Large intestine (tissue), 3 donors: ENCODE results near the gene EXOC4. TPM values are rescaled to one million over a fixed set of nuclear protein-coding genes. Genes with fewer than 3 reads are reported as not detected.

Experiments used
- DNase-seq, 2 donors: peaks; one replicate each; pipeline versions ENCODE4 v3.0.0 to v3.0.0-alpha.2; 2013
- H3K27ac ChIP-seq: one replicate; pipeline ENCODE4 v1.5.1; 2013; ENCODE audit warnings: low read length
- H3K27me3 ChIP-seq: 2 replicates; pipeline ENCODE4 v1.6.1; 2013; ENCODE audit warnings: low read length; ENCODE audit not compliant: control insufficient read depth, insufficient read depth
- H3K36me3 ChIP-seq: 2 replicates; pipeline ENCODE4 v1.6.1; 2013; ENCODE audit warnings: low read length; ENCODE audit not compliant: control insufficient read depth, insufficient read depth
- H3K4me1 ChIP-seq: one replicate; pipeline ENCODE4 v1.6.1; 2013; ENCODE audit warnings: low read length; ENCODE audit not compliant: control insufficient read depth, insufficient read depth
- H3K4me3 ChIP-seq: one replicate; pipeline ENCODE4 v1.5.1; 2013; ENCODE audit warnings: low read length
- H3K9me3 ChIP-seq: one replicate; pipeline ENCODE4 v1.6.1; 2013; ENCODE audit warnings: mild to moderate bottlenecking, low read depth, low read length, moderate library complexity; ENCODE audit not compliant: control insufficient read depth
- WGBS: methylation state at CpG from one replicate; pipeline ENCODE4 v1.1.5; 2013; ENCODE audit warnings: low lambda C conversion rate; ENCODE audit not compliant: insufficient coverage; 5-methylcytosine and 5-hydroxymethylcytosine counted together
- polyA plus RNA-seq: library from polyadenylated mRNA; unstranded; fragments of 120-200 nt; gene quantifications from one replicate; pipeline ENCODE4 v1.2.1, GENCODE V29; 2013

EXOC4 gene
- polyA plus RNA-seq, 1 donor: 45.4 TPM

- peaks cover 10% of the 10 kb centered on the region for H3K4me1 ChIP-seq
- 92% methylated on average over 2 of the region's 7 CpGs for WGBS
- no peak overlapping the region for H3K27ac ChIP-seq
Observed at GRCh38 chr7:133646472-133647315, 393.8 kb downstream of the EXOC4 start.

GRCh38 chr7:133649593-133649992 lies 396.7 kb downstream of the EXOC4 start:
- H3K9me3 ChIP-seq: no peaks in the 10 kb centered on the region

More at GRCh38 chr7:133646472-133647315, 393.8 kb downstream of the EXOC4 start:
- no peaks in the 10 kb centered on the region for H3K27me3 ChIP-seq
- no peaks in the 10 kb centered on the region for H3K36me3 ChIP-seq
- no peak for DNase-seq
- no peak overlapping the region for H3K4me3 ChIP-seq
- H3K9me3 ChIP-seq: no peaks in the 10 kb centered on the region

GRCh38 chr7:133650069-133650468 lies 397.2 kb downstream of the EXOC4 start:
- Histone ChIP-seq H3K9me3 (no peaks in the 10 kb centered on the region), H3K4me3 (no peak overlapping the region), H3K27me3 (no peaks in the 10 kb centered on the region), H3K4me1 (peaks cover 10% of the 10 kb centered on the region), H3K27ac (no peak overlapping the region), H3K36me3 (no peaks in the 10 kb centered on the region)
- no peak for DNase-seq
- WGBS: 53% methylated on average over 3 of the region's 3 CpGs

More at GRCh38 chr7:133649593-133649992, 396.7 kb downstream of the EXOC4 start:
- H3K27ac ChIP-seq: no peak overlapping the region
- no peaks in the 10 kb centered on the region for H3K36me3 ChIP-seq
- no CpG with 5 or more reads among the region's 1 CpG for WGBS
- H3K4me1 ChIP-seq: peaks cover 10% of the 10 kb centered on the region
- DNase-seq: no peak
- no peak overlapping the region for H3K4me3 ChIP-seq
- H3K27me3 ChIP-seq: no peaks in the 10 kb centered on the region

DNA sequence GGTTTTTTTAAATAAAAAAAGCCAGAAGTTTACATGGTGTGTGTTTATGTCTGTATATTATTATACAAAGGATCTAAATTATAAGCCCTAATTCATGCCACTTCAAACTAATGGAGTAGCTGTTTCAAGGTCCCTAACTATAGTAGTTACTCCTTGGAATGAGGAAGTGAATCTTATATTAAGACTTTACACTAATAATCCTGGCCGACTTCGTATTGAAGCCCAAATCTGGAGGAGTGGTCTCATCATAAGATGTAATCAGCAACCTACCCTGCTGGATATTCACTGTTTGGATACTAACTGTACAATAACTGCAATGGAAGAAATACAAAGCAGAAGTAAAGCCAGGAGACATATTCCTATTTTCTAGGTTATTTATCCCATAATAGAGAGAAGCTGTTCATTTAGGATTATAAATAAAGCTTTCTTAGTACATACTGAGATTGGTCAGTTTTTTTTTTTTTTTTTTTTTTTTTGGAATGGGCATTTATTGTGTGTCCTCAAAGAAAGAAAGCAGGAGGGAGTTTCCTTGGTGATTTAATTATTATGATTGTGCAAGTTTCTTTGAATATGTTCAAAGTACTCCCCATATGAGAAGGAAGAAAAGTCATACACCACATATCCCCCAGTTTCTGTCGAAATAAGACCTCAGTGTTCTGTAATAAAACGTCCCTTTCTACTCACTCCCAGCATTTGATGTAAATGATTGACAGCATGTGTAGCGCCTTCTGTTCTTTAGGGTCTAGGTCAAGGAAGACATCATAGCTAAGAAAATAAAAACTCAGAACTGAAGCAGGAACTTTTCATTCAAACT lies 397.8 kb downstream of the EXOC4 start:
- Histone ChIP-seq H3K4me1 (peaks cover 10% of the 10 kb centered on the region), H3K27me3 (no peaks in the 10 kb centered on the region), H3K4me3 (no peak overlapping the region), H3K9me3 (no peaks in the 10 kb centered on the region), H3K36me3 (no peaks in the 10 kb centered on the region), H3K27ac (no peak overlapping the region)
- WGBS: no CpG with 5 or more reads among the region's 5 CpGs
- peak; percentile 57 to 73 for DNase-seq

- DNase-seq: no peak
- 90% methylated on average over 2 of the region's 3 CpGs for WGBS
- peaks cover 6% of the 10 kb centered on the region for H3K4me1 ChIP-seq
- no peaks in the 10 kb centered on the region for H3K9me3 ChIP-seq
- H3K36me3 ChIP-seq: no peaks in the 10 kb centered on the region
- H3K27me3 ChIP-seq: no peaks in the 10 kb centered on the region
- H3K27ac ChIP-seq: no peak overlapping the region
- no peak overlapping the region for H3K4me3 ChIP-seq
Observed at GRCh38 chr7:133652547-133652946, 399.7 kb downstream of the EXOC4 start.

- WGBS: 100% methylated on average over 1 of the region's 4 CpGs
- H3K4me3 ChIP-seq: no peak overlapping the region
- H3K27me3 ChIP-seq: no peaks in the 10 kb centered on the region
- no peak for DNase-seq
- no peaks in the 10 kb centered on the region for H3K36me3 ChIP-seq
- H3K9me3 ChIP-seq: no peaks in the 10 kb centered on the region
- H3K27ac ChIP-seq: no peak overlapping the region
- H3K4me1 ChIP-seq: peaks cover 6% of the 10 kb centered on the region
Observed at GRCh38 chr7:133654547-133654946, 401.7 kb downstream of the EXOC4 start.

- H3K9me3 ChIP-seq: no peaks in the 10 kb centered on the region
- no peaks in the 10 kb centered on the region for H3K27me3 ChIP-seq
- H3K36me3 ChIP-seq: no peaks in the 10 kb centered on the region
- 100% methylated on average over 2 of the region's 4 CpGs for WGBS
- no peak for DNase-seq
- no peaks in the 10 kb centered on the region for H3K4me1 ChIP-seq
- no peak overlapping the region for H3K4me3 ChIP-seq
- H3K27ac ChIP-seq: no peak overlapping the region
Observed at GRCh38 chr7:133662276-133662675, 409.4 kb downstream of the EXOC4 start.

- no peaks in the 10 kb centered on the region for H3K9me3 ChIP-seq
- no peaks in the 10 kb centered on the region for H3K4me1 ChIP-seq
- H3K4me3 ChIP-seq: no peak overlapping the region
- H3K27ac ChIP-seq: no peak overlapping the region
- H3K36me3 ChIP-seq: no peaks in the 10 kb centered on the region
- H3K27me3 ChIP-seq: no peaks in the 10 kb centered on the region
- DNase-seq: no peak
- no CpG with 5 or more reads among the region's 4 CpGs for WGBS
Observed at GRCh38 chr7:133662830-133663229, 410.0 kb downstream of the EXOC4 start.

DNA sequence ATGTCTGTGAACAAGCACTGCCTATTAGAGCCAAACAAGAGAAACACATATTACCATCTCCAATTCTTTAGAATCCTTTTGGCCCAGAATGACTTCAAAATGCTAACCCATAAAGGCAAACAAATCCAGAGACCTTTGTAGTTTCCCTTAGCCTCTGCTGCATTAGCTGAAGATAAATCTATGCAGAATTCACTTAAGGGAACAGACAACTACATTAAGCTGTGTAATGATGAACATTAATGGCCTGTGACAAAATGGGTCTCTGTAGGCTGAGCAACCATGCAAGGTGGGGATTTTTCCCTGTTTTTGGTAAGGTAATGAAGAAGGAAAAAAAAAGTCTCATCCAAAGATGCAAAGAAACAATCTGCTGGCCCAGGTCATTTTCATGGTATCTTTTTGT lies 411.6 kb downstream of the EXOC4 start:
- Histone ChIP-seq H3K36me3 (no peaks in the 10 kb centered on the region), H3K27ac (no peak overlapping the region), H3K4me3 (no peak overlapping the region), H3K9me3 (no peaks in the 10 kb centered on the region), H3K27me3 (no peaks in the 10 kb centered on the region), H3K4me1 (no peaks in the 10 kb centered on the region)
- no peak for DNase-seq

DNA sequence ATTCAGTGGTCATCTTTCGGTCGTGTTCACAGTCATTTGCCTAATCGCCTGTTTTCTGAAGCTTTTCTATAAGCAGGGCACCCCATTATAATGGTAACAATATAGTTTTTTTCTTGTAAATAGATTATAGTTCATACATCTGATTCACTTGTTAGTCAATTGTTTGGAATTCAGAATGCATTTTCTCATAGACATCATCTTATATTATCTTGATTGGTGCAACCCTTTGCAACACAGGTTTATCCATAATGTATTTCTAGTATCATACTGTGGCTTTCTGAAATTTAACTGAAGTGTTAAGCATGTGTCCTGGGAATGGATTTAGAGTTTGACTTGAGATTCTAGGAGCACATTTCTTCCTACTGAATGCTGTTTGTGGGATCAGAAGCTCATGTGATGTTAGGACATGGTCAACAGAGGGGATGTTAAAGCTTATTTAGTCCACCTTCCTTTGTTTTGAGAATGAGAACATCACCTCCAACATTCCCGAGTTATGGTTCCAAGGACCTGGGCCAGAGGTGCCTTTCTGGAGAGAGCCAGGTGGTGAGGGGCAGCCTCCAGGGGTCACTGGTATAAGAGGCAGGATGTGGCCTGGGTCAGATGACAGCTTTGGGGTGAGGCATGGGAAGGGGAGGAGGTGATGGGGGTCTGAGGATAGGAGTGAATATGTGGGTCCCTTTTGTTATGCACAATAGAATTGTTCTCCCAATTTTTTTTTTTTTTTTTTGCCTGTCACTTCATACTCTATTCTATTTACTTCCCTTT lies 415.6 kb downstream of the EXOC4 start:
- no CpG with 5 or more reads among the region's 4 CpGs for WGBS
- no peak overlapping the region for H3K4me3 ChIP-seq
- no peaks in the 10 kb centered on the region for H3K36me3 ChIP-seq
- no peak for DNase-seq
- no peaks in the 10 kb centered on the region for H3K4me1 ChIP-seq
- no peaks in the 10 kb centered on the region for H3K9me3 ChIP-seq
- H3K27ac ChIP-seq: no peak overlapping the region
- no peaks in the 10 kb centered on the region for H3K27me3 ChIP-seq
